CD4-positive, alpha-beta T cell (primary cell): ENCODE measurements around the gene C12orf60. TPM values are rescaled to one million over a fixed set of nuclear protein-coding genes. Genes with fewer than 3 reads are reported as not detected.

Source experiments
- ATAC-seq: fragments of 200-7000 bp; cut with Tn5 transposase; one replicate; pipeline ENCODE4 v1.10.0; 2022; ENCODE audit warnings: mild to moderate bottlenecking; ENCODE audit not compliant: poor library complexity
- CTCF ChIA-PET: fragments of 350-600 bp; sonication (Branson Sonifier 250); formaldehyde crosslinking; loops from one replicate; lab custom pipeline; 2021; ENCODE audit warnings: antibody characterized with exemption, inconsistent platforms; lab: Charles Lee
- POLR2A ChIA-PET: fragments of 350-600 bp; sonication (Branson Sonifier 250); formaldehyde crosslinking; loops from one replicate; lab custom pipeline; 2021; ENCODE audit warnings: antibody characterized with exemption, inconsistent platforms; lab: Charles Lee
- DNase-seq, 14 experiments: peaks; one replicate each; pipeline ENCODE4 v3.0.0-alpha.2; 2013 to 2020; ENCODE audit warnings: mixed read lengths in 2 of 14
- H3K27ac ChIP-seq, 2 donors: one replicate each; pipeline versions ENCODE4 v1.5.1 to v1.7.0; 2013; ENCODE audit warnings: low read length in 2 of 2, low read depth in 1 of 2, mild to moderate bottlenecking in 1 of 2
- H3K27me3 ChIP-seq, 2 experiments: 1 replicate in 1 of 2; 2 replicates in 1 of 2; pipeline versions ENCODE4 v1.6.1 to v1.7.0; 2013; ENCODE audit warnings: low read length in 2 of 2, control low read depth in 1 of 2, mild to moderate bottlenecking in 1 of 2, moderate library complexity in 1 of 2; ENCODE audit not compliant: insufficient read depth in 2 of 2, control insufficient read depth in 1 of 2
- H3K36me3 ChIP-seq: one replicate; pipeline ENCODE4 v1.6.1; 2013; ENCODE audit warnings: low read length, control low read depth; ENCODE audit not compliant: insufficient read depth
- H3K4me1 ChIP-seq: one replicate; pipeline ENCODE4 v1.6.1; 2013; ENCODE audit warnings: low read length, control low read depth; ENCODE audit not compliant: insufficient read depth
- H3K4me3 ChIP-seq: one replicate; pipeline ENCODE4 v1.5.1; 2013; ENCODE audit warnings: mild to moderate bottlenecking, low read length, moderate library complexity
- H3K9me3 ChIP-seq, 2 experiments: 1 replicate in 1 of 2; 2 replicates in 1 of 2; pipeline versions ENCODE4 v1.6.1 to v1.7.0; 2013; ENCODE audit warnings: low read length in 2 of 2, mild to moderate bottlenecking in 2 of 2, control low read depth in 1 of 2, moderate library complexity in 1 of 2; ENCODE audit not compliant: control insufficient read depth in 1 of 2, insufficient read depth in 1 of 2
- H3K27ac Mint-ChIP-seq: one replicate; pipeline ENCODE4 v1.8.0; 2020; ENCODE audit warnings: mixed read lengths
- H3K27me3 Mint-ChIP-seq: one replicate; pipeline ENCODE4 v1.8.0; 2021; ENCODE audit warnings: mixed read lengths
- H3K36me3 Mint-ChIP-seq: one replicate; pipeline ENCODE4 v1.8.0; 2021; ENCODE audit warnings: low read depth, mixed read lengths
- H3K4me1 Mint-ChIP-seq: one replicate; pipeline ENCODE4 v1.8.0; 2021; ENCODE audit warnings: low read depth, mixed read lengths
- H3K4me3 Mint-ChIP-seq: one replicate; pipeline ENCODE4 v1.8.0; 2020; ENCODE audit warnings: mild to moderate bottlenecking, mixed read lengths
- H3K9me3 Mint-ChIP-seq: one replicate; pipeline ENCODE4 v1.8.0; 2020; ENCODE audit warnings: mixed read lengths
- intact Hi-C, 2 experiments: fragments of 100-400 bp; cut with DNase I in 1 of 2; cut with micrococcal nuclease in 1 of 2; formaldehyde crosslinking; loops; one replicate each; pipeline versions ENCODE4 v1.15.1 to v1.9.0; 2023 to 2025; cut with DNase I, micrococcal nuclease
- total RNA-seq, 174 experiments: library from RNA in 2 of 174; stranded (reverse) in 2 of 174; gene quantifications; one replicate each; pipeline ENCODE4 v1.2.3 and lab custom pipeline; 2021 to 2026
- TF ChIP-seq, protein P1 (sequence below): fragments of 200-600 bp; IDR thresholded peaks from one replicate; pipeline ENCODE4 v1.8.0; 2022; ENCODE audit warnings: antibody characterized with exemption, mild to moderate bottlenecking

The C12orf60 gene
- total RNA-seq, 2 experiments from 2014 or later, result 0.11 to 0.22 TPM

DNA sequence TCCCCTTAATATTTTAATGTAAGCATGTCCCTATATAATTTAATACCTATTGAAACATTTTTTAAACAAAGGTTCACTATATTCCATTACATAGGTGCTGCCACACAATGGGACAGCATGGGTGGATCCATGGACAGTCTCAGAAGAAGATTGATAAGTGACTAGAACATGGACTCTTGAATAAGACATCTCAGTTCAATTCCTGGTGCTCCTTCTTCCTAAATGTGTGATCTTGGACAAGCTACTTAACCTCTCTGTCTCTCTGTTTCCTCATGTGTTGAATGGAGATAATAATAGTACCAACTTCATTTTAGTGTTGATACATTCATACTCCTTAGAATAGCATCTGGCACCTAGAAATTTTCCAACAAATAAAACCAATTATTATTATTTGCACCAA lies 40.9 kb downstream of the C12orf60 start:
- no peaks in the 10 kb centered on the region for H3K9me3 Mint-ChIP-seq
- no peak for ATAC-seq
- H3K27me3 Mint-ChIP-seq, result peaks cover 6% of the 10 kb centered on the region
- H3K4me3 ChIP-seq, result no peak overlapping the region
- H3K27ac ChIP-seq, result no peak overlapping the region
- no peak overlapping the region for H3K4me3 Mint-ChIP-seq
- H3K4me1 Mint-ChIP-seq, result peaks cover 9% of the 10 kb centered on the region
- no peak overlapping the region for H3K27ac Mint-ChIP-seq
- CTCF ChIA-PET, result interaction anchor here (0.6 to 1.7 kb wide), 2 partner anchors 139 to 151 kb away, joined by 3 to 5 read pairs; no protein-coding TSS in a partner anchor
- no peaks in the 10 kb centered on the region for H3K36me3 Mint-ChIP-seq
- intact Hi-C loops, result loop anchor here (2.0 kb wide), 3 partner anchors 122 to 424 kb away; partner anchors contain the start of gene RERG (in 2 of the 2)
- H3K27me3 ChIP-seq, result no peaks in the 10 kb centered on the region
- H3K9me3 ChIP-seq, result no peaks in the 10 kb centered on the region
- POLR2A ChIA-PET, result interaction anchor here (1.4 kb wide), 1 partner anchor 151 kb away, joined by 6 read pairs; no protein-coding TSS in a partner anchor
- H3K4me1 ChIP-seq, result peaks cover 3% of the 10 kb centered on the region
- H3K36me3 ChIP-seq, result no peaks in the 10 kb centered on the region
- TF ChIP-seq, protein P1, sequence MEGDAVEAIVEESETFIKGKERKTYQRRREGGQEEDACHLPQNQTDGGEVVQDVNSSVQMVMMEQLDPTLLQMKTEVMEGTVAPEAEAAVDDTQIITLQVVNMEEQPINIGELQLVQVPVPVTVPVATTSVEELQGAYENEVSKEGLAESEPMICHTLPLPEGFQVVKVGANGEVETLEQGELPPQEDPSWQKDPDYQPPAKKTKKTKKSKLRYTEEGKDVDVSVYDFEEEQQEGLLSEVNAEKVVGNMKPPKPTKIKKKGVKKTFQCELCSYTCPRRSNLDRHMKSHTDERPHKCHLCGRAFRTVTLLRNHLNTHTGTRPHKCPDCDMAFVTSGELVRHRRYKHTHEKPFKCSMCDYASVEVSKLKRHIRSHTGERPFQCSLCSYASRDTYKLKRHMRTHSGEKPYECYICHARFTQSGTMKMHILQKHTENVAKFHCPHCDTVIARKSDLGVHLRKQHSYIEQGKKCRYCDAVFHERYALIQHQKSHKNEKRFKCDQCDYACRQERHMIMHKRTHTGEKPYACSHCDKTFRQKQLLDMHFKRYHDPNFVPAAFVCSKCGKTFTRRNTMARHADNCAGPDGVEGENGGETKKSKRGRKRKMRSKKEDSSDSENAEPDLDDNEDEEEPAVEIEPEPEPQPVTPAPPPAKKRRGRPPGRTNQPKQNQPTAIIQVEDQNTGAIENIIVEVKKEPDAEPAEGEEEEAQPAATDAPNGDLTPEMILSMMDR, result no peak
- no peak for DNase-seq

DNA sequence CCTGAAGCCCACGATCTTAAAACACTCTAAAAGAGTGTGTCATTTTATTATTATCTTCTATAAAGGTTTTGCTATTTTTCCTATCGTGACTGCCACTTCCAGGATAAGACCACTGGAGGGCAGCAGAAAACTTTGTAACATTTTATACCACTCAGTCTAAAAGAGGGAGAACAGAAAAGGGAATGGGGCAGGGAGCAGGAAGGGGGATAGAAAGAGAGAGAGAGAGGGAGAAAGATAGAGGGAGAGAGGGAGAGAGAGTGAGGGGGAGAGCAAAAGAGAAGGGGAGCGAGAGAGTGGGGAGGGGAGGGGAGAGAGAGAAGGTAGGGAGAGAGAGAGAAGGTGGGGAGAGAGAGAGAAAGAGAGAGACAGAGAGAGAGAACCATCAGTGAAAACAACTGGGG lies 41.9 kb downstream of the C12orf60 start:
- H3K9me3 ChIP-seq, result no peaks in the 10 kb centered on the region
- H3K36me3 Mint-ChIP-seq, result no peaks in the 10 kb centered on the region
- H3K4me1 ChIP-seq, result peaks cover 3% of the 10 kb centered on the region
- H3K9me3 Mint-ChIP-seq, result no peaks in the 10 kb centered on the region
- no peaks in the 10 kb centered on the region for H3K27me3 ChIP-seq
- H3K36me3 ChIP-seq, result no peaks in the 10 kb centered on the region
- H3K27ac Mint-ChIP-seq, result no peak overlapping the region
- H3K4me1 Mint-ChIP-seq, result peaks cover 9% of the 10 kb centered on the region
- DNase-seq, result peak in 12 of 14 experiments; percentile 8 to 74 (median 34)
- ATAC-seq, result peak; percentile 68
- TF ChIP-seq, protein P1, result peak; percentile 79
- H3K27me3 Mint-ChIP-seq, result no peaks in the 10 kb centered on the region
- H3K4me3 Mint-ChIP-seq, result no peak overlapping the region
- no peak overlapping the region for H3K4me3 ChIP-seq
- intact Hi-C loops, result loop anchor here (1.0 to 5.0 kb wide), 8 partner anchors 42 to 423 kb away; partner anchors contain the start of genes RERG (in 2 of the 2) and MGP (in 1 of the 2)
- CTCF ChIA-PET, result interaction anchor here (1.2 to 4.2 kb wide), 3 partner anchors 35 to 150 kb away, joined by 3 to 31 read pairs (median 3); no protein-coding TSS in a partner anchor
- POLR2A ChIA-PET, result interaction anchor here (1.5 to 1.7 kb wide), 2 partner anchors 117 to 150 kb away, joined by 3 to 5 read pairs; partner anchors contain the start of gene ARHGDIB
- H3K27ac ChIP-seq, result no peak overlapping the region

DNA sequence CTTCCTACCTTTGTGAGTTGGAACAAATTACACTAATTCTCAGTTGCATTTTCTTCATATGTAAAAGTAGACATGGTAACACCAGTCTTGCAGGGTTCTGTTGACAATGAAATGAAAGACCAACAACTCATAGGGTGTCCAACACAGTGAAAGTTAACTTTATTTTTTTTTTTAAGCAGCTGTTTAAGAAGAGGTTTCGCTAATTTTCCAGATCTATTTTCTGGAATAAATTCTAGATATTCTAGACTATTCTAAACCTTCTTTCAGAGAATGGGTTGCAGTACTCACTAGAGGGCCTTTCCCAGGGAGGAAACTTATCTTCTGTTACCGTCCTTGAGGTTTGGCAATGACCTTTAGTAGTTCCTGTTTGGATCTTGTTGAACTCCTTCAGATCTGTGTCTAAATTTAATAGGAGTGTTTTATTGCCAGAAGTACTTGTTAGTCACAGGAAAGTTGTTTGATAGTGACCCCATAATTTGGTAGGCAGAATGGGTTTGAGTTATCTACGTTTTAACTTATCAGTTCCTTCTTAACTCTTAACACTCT lies 42.6 kb downstream of the C12orf60 start:
- ChIA-PET POLR2A (interaction anchor here (1.5 to 1.7 kb wide), 2 partner anchors 116 to 149 kb away, joined by 3 to 5 read pairs; partner anchors contain the start of gene ARHGDIB), CTCF (interaction anchor here (0.6 to 4.2 kb wide), 4 partner anchors 35 to 149 kb away, joined by 3 to 31 read pairs (median 3); no protein-coding TSS in a partner anchor)
- no peak overlapping the region for H3K4me3 Mint-ChIP-seq
- intact Hi-C loops, result loop anchor here (2.0 to 5.0 kb wide), 5 partner anchors 41 to 124 kb away; partner anchors contain the start of gene MGP (in 1 of the 2)
- ATAC-seq (no peak), DNase-seq (no peak)
- H3K27ac ChIP-seq, result no peak overlapping the region
- no peaks in the 10 kb centered on the region for H3K9me3 ChIP-seq
- H3K9me3 Mint-ChIP-seq, result no peaks in the 10 kb centered on the region
- no peaks in the 10 kb centered on the region for H3K36me3 Mint-ChIP-seq
- H3K27me3 ChIP-seq, result no peaks in the 10 kb centered on the region
- H3K27me3 Mint-ChIP-seq, result no peaks in the 10 kb centered on the region
- TF ChIP-seq, protein P1, result no peak
- peaks cover 9% of the 10 kb centered on the region for H3K4me1 Mint-ChIP-seq
- peaks cover 3% of the 10 kb centered on the region for H3K4me1 ChIP-seq
- H3K27ac Mint-ChIP-seq, result no peak overlapping the region
- no peaks in the 10 kb centered on the region for H3K36me3 ChIP-seq
- H3K4me3 ChIP-seq, result no peak overlapping the region
